HepG2 (cell line): ENCODE measurements around the gene KRT16. TPM values are rescaled to one million over a fixed set of nuclear protein-coding genes. Genes with fewer than 3 reads are reported as not detected.

Experiments
- ATAC-seq: fragments of 200-7000 bp; cut with Tn5 transposase; 3 replicates; pipeline ENCODE4 v1.9.1; 2020; ENCODE audit warnings: mild to moderate bottlenecking, moderate library complexity
- BruUV-seq: library from RNA; stranded (reverse); fragments of 400-500 nt; replicated peaks from 2 replicates; lab custom pipeline; 2021; lab: Mats Ljungman, UMichigan
- CTCF ChIA-PET: fragments of 300-600 bp; formaldehyde crosslinking; extraction: SDS; loops from one replicate; lab custom pipeline; 2021; ENCODE audit warnings: low total read pairs, inconsistent platforms, low intra/inter-chr PET ratio; lab: Yijun Ruan, JAX
- POLR2A ChIA-PET: fragments of 350-600 bp; sonication (Branson Sonifier 250); formaldehyde crosslinking; loops from one replicate; lab custom pipeline; 2020; ENCODE audit warnings: antibody characterized with exemption, inconsistent platforms; lab: Yijun Ruan, JAX
- DNase-seq: peaks from one replicate; pipeline ENCODE4 v3.0.0-alpha.2; 2015; ENCODE audit warnings: low spot score
- FAIRE-seq: peaks from 3 replicates; lab custom pipeline; 2011; peaks lifted over from hg19 to GRCh38; lab: Jason Lieb, UNC
- H2AFZ ChIP-seq: one replicate; pipeline ENCODE4 v1.6.1; 2011; ENCODE audit warnings: low read length, inconsistent platforms
- H3K27ac ChIP-seq: fragments of 300-600 bp; 3 replicates; pipeline ENCODE4 v1.8.0; 2011; ENCODE audit warnings: mixed run types, mild to moderate bottlenecking, mixed read lengths, low read length, inconsistent platforms; ENCODE audit not compliant: insufficient read depth; ENCODE audit errors: extremely low read length
- H3K27me3 ChIP-seq, 2 experiments: fragments of 200-600 bp in 1 of 2; 2 replicates in 1 of 2; 3 replicates in 1 of 2; pipeline versions ENCODE4 v1.6.0 to v1.8.0; 2011; ENCODE audit warnings: low read length in 2 of 2, mild to moderate bottlenecking in 2 of 2, moderate library complexity in 2 of 2, inconsistent platforms in 1 of 2; ENCODE audit not compliant: insufficient read depth in 2 of 2, control insufficient read depth in 1 of 2
- H3K36me3 ChIP-seq, 2 experiments: fragments of 200-600 bp in 1 of 2; replicated peaks in 1 of 2; 2 replicates in 1 of 2; 3 replicates in 1 of 2; pipeline versions ENCODE4 v1.5.1 to v1.8.0; 2011; ENCODE audit warnings: low read length in 2 of 2, inconsistent platforms in 1 of 2; ENCODE audit not compliant: insufficient read depth in 2 of 2, control insufficient read depth in 1 of 2
- H3K4me1 ChIP-seq: 2 replicates; pipeline ENCODE4 v1.5.1; 2012; ENCODE audit warnings: low read length, inconsistent platforms; ENCODE audit not compliant: insufficient read depth
- H3K4me2 ChIP-seq: 2 replicates; pipeline ENCODE4 v1.6.0; 2011; ENCODE audit warnings: low read depth, low read length, inconsistent platforms
- H3K4me3 ChIP-seq, 3 experiments: fragments of 200-600 bp in 1 of 3; sonication (generic), shearing (Covaris generic) in 1 of 3; replicated peaks in 1 of 3; 2 replicates each; pipeline ENCODE4 v1.5.1; 2011 to 2016; ENCODE audit warnings: low read length in 3 of 3, inconsistent platforms in 2 of 3, low read depth in 2 of 3, mild to moderate bottlenecking in 2 of 3, control low read depth in 1 of 3, mixed read lengths in 1 of 3; ENCODE audit not compliant: insufficient read depth in 1 of 3
- H3K79me2 ChIP-seq: one replicate; pipeline ENCODE4 v1.6.1; 2011; ENCODE audit warnings: low read length, inconsistent platforms; ENCODE audit not compliant: insufficient read depth
- H3K9ac ChIP-seq: 2 replicates; pipeline ENCODE4 v1.6.0; 2011; ENCODE audit warnings: mild to moderate bottlenecking, low read depth, low read length, inconsistent platforms; ENCODE audit not compliant: insufficient read depth
- H3K9me3 ChIP-seq: 2 replicates; pipeline ENCODE4 v1.5.1; 2012; ENCODE audit warnings: mild to moderate bottlenecking, low read length
- H4K20me1 ChIP-seq: 2 replicates; pipeline ENCODE4 v1.6.0; 2011; ENCODE audit warnings: inconsistent platforms, mild to moderate bottlenecking, low read length, moderate library complexity; ENCODE audit not compliant: insufficient read depth
- GATA4 ChIP-seq: sonication (generic); IDR thresholded peaks from 2 replicates; pipeline ENCODE4 v1.6.1; 2016; ENCODE audit warnings: antibody characterized with exemption, low read depth, borderline replicate concordance
- GPN1 ChIP-seq: sonication (generic); formaldehyde crosslinking; IDR thresholded peaks from 2 replicates; pipeline ENCODE4 v1.5.1; 2020; ENCODE audit warnings: missing genetic modification reagents, borderline replicate concordance
- HOXD1 ChIP-seq: sonication (generic); formaldehyde crosslinking; IDR thresholded peaks from 2 replicates; pipeline ENCODE4 v1.5.0; 2020; ENCODE audit warnings: missing genetic modification reagents
- KDM4B ChIP-seq: sonication (generic); formaldehyde crosslinking; IDR thresholded peaks from 2 replicates; pipeline ENCODE4 v1.4.0; 2020; ENCODE audit warnings: missing genetic modification reagents
- MEIS2 ChIP-seq: sonication (generic); formaldehyde crosslinking; IDR thresholded peaks from 2 replicates; pipeline ENCODE4 v1.9.0; 2021; ENCODE audit warnings: mild to moderate bottlenecking, missing genetic modification reagents
- PTBP1 ChIP-seq: fragments of 200-400 bp; formaldehyde crosslinking; IDR thresholded peaks from 2 replicates; pipeline ENCODE4 v1.6.1; 2018; ENCODE audit warnings: low read length, low read depth; ENCODE audit not compliant: poor library complexity, severe bottlenecking
- REST ChIP-seq, 2 experiments: IDR thresholded peaks; 2 replicates each; pipeline ENCODE4 v1.6.1; 2011 to 2012; ENCODE audit warnings: low read length in 2 of 2, borderline replicate concordance in 1 of 2, low read depth in 1 of 2, mild to moderate bottlenecking in 1 of 2, moderate library complexity in 1 of 2
- SETDB1 ChIP-seq: sonication (generic); formaldehyde crosslinking; IDR thresholded peaks from 2 replicates; pipeline ENCODE4 v1.5.1; 2020; ENCODE audit warnings: missing genetic modification reagents, mild to moderate bottlenecking, borderline replicate concordance
- SPEN ChIP-seq: sonication (generic); formaldehyde crosslinking; IDR thresholded peaks from 2 replicates; pipeline ENCODE4 v1.5.1; 2020; ENCODE audit warnings: low read depth, mild to moderate bottlenecking, missing genetic modification reagents
- ZNF136 ChIP-seq: sonication (generic); formaldehyde crosslinking; IDR thresholded peaks from 2 replicates; pipeline ENCODE4 v1.8.1; 2022; ENCODE audit warnings: low read depth, mild to moderate bottlenecking, moderate library complexity, missing genetic modification reagents
- WGBS: methylation state at CpG from one replicate; pipeline ENCODE4 v1.1.6; 2017; ENCODE audit warnings: low lambda C conversion rate; 5-methylcytosine and 5-hydroxymethylcytosine counted together
- in situ Hi-C: cut with HindIII; loops from 2 replicates; pipeline ENCODE4 v1.10.0; 2017; ENCODE audit warnings: low pct_unique_long_range_greater_than_20kb; ENCODE audit not compliant: extremely low pct_ligation_motif_present
- intact Hi-C: fragments of 100-400 bp; cut with micrococcal nuclease; formaldehyde crosslinking; loops from one replicate; pipeline ENCODE4 v1.10.0; 2022; ENCODE audit not compliant: unreplicated experiment
- polyA plus RNA-seq, 8 experiments: library from polyadenylated mRNA; depleted of rRNA in 3 of 8; stranded (reverse) in 7 of 8; unstranded in 1 of 8; fragments of >200 nt; fragmentation: Illumina TruSeq in 4 of 8; extraction: Trizol in 4 of 8; gene quantifications; 2 replicates each; pipeline versions ENCODE4 v1.2.1 to v1.2.3, GENCODE V29; 2011 to 2016; ENCODE audit warnings: low read depth in 4 of 8, missing spikeins in 1 of 8, mixed read lengths in 1 of 8; ENCODE audit not compliant: insufficient read depth in 1 of 8
- total RNA-seq, 5 experiments: library from RNA; depleted of rRNA; stranded (reverse); fragments of >200 nt; fragmentation: Illumina TruSeq; extraction: Trizol; gene quantifications; 2 replicates each; pipeline ENCODE4 v1.2.3, GENCODE V29; 2016; ENCODE audit warnings: low read depth in 1 of 5

KRT16 gene
- total and polyA plus RNA-seq, 2 of the 13 experiments (the other 11 are each of a cell fraction or from before 2014, with no cell fraction given): not detected

GRCh38 chr17:41589301-41589700 is 23.3 kb downstream of the KRT16 start:
- Histone ChIP-seq H3K27me3 (peaks cover 7 to 50% of the 10 kb centered on the region in 2 experiments; a peak in 3 of 5 replicates), H3K9ac (no peak overlapping the region), H3K4me1 (no peaks in the 10 kb centered on the region), H3K27ac (no peak overlapping the region), H2AFZ (no peak overlapping the region), H4K20me1 (no peaks in the 10 kb centered on the region), H3K9me3 (no peaks in the 10 kb centered on the region), H3K4me2 (no peak overlapping the region), H3K36me3 (no peaks in the 10 kb centered on the region), H3K4me3 (no peak overlapping the region), H3K79me2 (no peaks in the 10 kb centered on the region)
- DNase-seq (no peak), ATAC-seq (no peak), FAIRE-seq (no peak)
- in situ Hi-C loops (no loop called here), intact Hi-C loops (no loop called here)
- ChIA-PET POLR2A (no interaction called here), CTCF (no interaction called here)
- TF ChIP-seq REST (IDR thresholded peaks at IDR 0.05; ENCODE audit: borderline replicate concordance in 1 of 2, low read depth in 1 of 2, low read length in 2 of 2) (no peak), GATA4 (no peak)
- BruUV-seq: no TSS peak
- 0% methylated on average over 3 of the region's 3 CpGs for WGBS

GRCh38 chr17:41588126-41588810 is 24.3 kb downstream of the KRT16 start:
- Histone ChIP-seq H3K79me2 (no peaks in the 10 kb centered on the region), H3K4me3 (no peak overlapping the region), H4K20me1 (no peaks in the 10 kb centered on the region), H3K9me3 (no peaks in the 10 kb centered on the region), H3K27ac (no peak overlapping the region), H2AFZ (no peak overlapping the region), H3K9ac (no peak overlapping the region), H3K4me2 (no peak overlapping the region), H3K36me3 (no peaks in the 10 kb centered on the region), H3K4me1 (no peaks in the 10 kb centered on the region), H3K27me3 (peaks cover 7 to 46% of the 10 kb centered on the region in 2 experiments; a peak in 3 of 5 replicates)
- in situ Hi-C loops: no loop called here
- TF ChIP-seq GPN1 (CRISPR knock-in tag) (no peak), KDM4B (CRISPR knock-in tag) (no peak), SPEN (CRISPR knock-in tag) (no peak), MEIS2 (CRISPR knock-in tag) (no peak), HOXD1 (CRISPR knock-in tag) (no peak), SETDB1 (CRISPR knock-in tag) (no peak), PTBP1 (no peak), ZNF136 (no peak)
- DNase-seq (no peak), FAIRE-seq (no peak), ATAC-seq (no peak)
- intact Hi-C loops: no loop called here
- WGBS: 3% methylated on average over 6 of the region's 8 CpGs
- BruUV-seq: no TSS peak
- CTCF ChIA-PET: no interaction called here
- POLR2A ChIA-PET: no interaction called here
